OCI-LY1 (cell line): Measurements from ENCODE around the gene TMEM106C.

ENCODE experiments used
- CTCF ChIP-seq: fragments of 200-600 bp; sonication (generic), shearing (Covaris generic); IDR thresholded peaks from 2 replicates; pipeline ENCODE4 v1.5.1; 2017; ENCODE audit warnings: mild to moderate bottlenecking, antibody characterized with exemption, low read length, moderate library complexity, mixed read lengths
- EZH2 ChIP-seq: fragments of 200-600 bp; sonication (generic), shearing (Covaris generic); IDR thresholded peaks from 2 replicates; pipeline ENCODE4 v1.8.0; 2017; ENCODE audit warnings: borderline replicate concordance, mixed run types, mild to moderate bottlenecking, antibody characterized with exemption, low read length, moderate library complexity, mixed read lengths

GRCh38 chr12:47947341-47947740, 16.1 kb upstream of the TMEM106C start:
- TF ChIP-seq CTCF (no peak), EZH2 (no peak)
